Upper lobe of left lung (tissue), 4 donors: Measurements from ENCODE around the gene STX1B.

Experiments used
- EP300 ChIP-seq, 4 donors: sonication (generic); formaldehyde crosslinking; IDR thresholded peaks; one replicate each; pipeline ENCODE4 v1.5.1; 2017; ENCODE audit warnings: antibody characterized with exemption in 4 of 4, control low read depth in 2 of 4
- TF ChIP-seq, protein P1 (sequence below), 6 experiments: fragments of 450-650 bp in 4 of 6; fragments of 200-600 bp in 2 of 6; sonication (generic) in 2 of 6; IDR thresholded peaks; one replicate each; pipeline ENCODE4 v1.5.1; 2016 to 2019; ENCODE audit warnings: antibody characterized with exemption in 6 of 6

DNA sequence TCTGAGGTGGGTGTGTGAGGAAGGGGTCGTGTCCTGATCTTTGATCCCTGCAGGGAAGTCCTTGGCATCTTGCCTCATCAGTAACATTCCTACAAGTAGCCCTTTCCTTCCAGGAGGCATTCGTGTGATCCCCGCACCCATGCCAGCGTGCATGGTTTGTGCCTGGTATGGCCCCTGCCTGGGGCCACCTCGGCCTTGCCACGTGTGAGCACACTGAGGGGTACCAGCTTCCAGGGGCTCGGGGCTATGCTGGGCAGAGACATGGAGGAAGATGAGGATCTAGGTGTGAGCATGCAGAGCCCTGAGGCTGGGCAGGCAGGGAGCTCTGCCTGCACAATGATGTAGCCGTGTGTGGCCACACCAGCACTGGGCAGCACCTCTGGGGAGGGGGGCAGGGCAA lies 19.4 kb downstream of the STX1B start:
- TF ChIP-seq, protein P1, sequence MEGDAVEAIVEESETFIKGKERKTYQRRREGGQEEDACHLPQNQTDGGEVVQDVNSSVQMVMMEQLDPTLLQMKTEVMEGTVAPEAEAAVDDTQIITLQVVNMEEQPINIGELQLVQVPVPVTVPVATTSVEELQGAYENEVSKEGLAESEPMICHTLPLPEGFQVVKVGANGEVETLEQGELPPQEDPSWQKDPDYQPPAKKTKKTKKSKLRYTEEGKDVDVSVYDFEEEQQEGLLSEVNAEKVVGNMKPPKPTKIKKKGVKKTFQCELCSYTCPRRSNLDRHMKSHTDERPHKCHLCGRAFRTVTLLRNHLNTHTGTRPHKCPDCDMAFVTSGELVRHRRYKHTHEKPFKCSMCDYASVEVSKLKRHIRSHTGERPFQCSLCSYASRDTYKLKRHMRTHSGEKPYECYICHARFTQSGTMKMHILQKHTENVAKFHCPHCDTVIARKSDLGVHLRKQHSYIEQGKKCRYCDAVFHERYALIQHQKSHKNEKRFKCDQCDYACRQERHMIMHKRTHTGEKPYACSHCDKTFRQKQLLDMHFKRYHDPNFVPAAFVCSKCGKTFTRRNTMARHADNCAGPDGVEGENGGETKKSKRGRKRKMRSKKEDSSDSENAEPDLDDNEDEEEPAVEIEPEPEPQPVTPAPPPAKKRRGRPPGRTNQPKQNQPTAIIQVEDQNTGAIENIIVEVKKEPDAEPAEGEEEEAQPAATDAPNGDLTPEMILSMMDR (IDR thresholded peaks at IDR 0.05): no peak
- no peak for TF ChIP-seq EP300 (IDR thresholded peaks at IDR 0.05)
